Keratinocyte (primary cell): ENCODE data around the gene BHLHE40. TPM values are rescaled to one million over a fixed set of nuclear protein-coding genes. Genes with fewer than 3 reads are reported as not detected.

ENCODE experiments used
- DNase-seq: peaks from one replicate; pipeline ENCODE4 v3.0.0-alpha.2; 2011; ENCODE audit warnings: low read depth, missing footprints, low spot score
- FAIRE-seq: peaks from 2 replicates; lab custom pipeline; 2011; peaks lifted over from hg19 to GRCh38; lab: Jason Lieb, UNC
- H2AFZ ChIP-seq: 2 replicates; pipeline ENCODE4 v1.6.0; 2012; ENCODE audit warnings: low read length, control low read depth, inconsistent platforms; ENCODE audit not compliant: control insufficient read depth
- H3K27ac ChIP-seq: 2 replicates; pipeline ENCODE4 v1.5.1; 2011; ENCODE audit warnings: low read length; ENCODE audit not compliant: control insufficient read depth, insufficient read depth
- H3K27me3 ChIP-seq: 3 replicates; pipeline ENCODE4 v1.6.0; 2011; ENCODE audit warnings: low read length; ENCODE audit not compliant: control insufficient read depth, insufficient read depth; ENCODE audit errors: extremely low read depth
- H3K36me3 ChIP-seq, 2 experiments: 2 replicates in 1 of 2; 3 replicates in 1 of 2; pipeline ENCODE4 v1.5.1; 2011; ENCODE audit warnings: low read length in 2 of 2, mild to moderate bottlenecking in 1 of 2; ENCODE audit not compliant: control insufficient read depth in 2 of 2, insufficient read depth in 2 of 2; ENCODE audit errors: extremely low read depth in 1 of 2
- H3K4me1 ChIP-seq: 3 replicates; pipeline ENCODE4 v1.5.1; 2011; ENCODE audit warnings: low read length; ENCODE audit not compliant: control insufficient read depth, insufficient read depth; ENCODE audit errors: extremely low read depth
- H3K4me2 ChIP-seq: 3 replicates; pipeline ENCODE4 v1.6.0; 2011; ENCODE audit warnings: low read depth, low read length; ENCODE audit not compliant: control insufficient read depth, insufficient read depth; ENCODE audit errors: extremely low read depth
- H3K4me3 ChIP-seq, 3 experiments: fragments of 200-600 bp in 1 of 3; sonication (generic) in 1 of 3; 2 replicates in 2 of 3; 3 replicates in 1 of 3; pipeline ENCODE4 v1.5.1; 2011 to 2016; ENCODE audit warnings: low read length in 3 of 3, mild to moderate bottlenecking in 3 of 3, control low read depth in 2 of 3, inconsistent platforms in 1 of 3, low read depth in 1 of 3, mixed read lengths in 1 of 3, mixed run types in 1 of 3, moderate library complexity in 1 of 3; ENCODE audit not compliant: control insufficient read depth in 2 of 3, insufficient read depth in 2 of 3; ENCODE audit errors: extremely low read depth in 1 of 3
- H3K79me2 ChIP-seq: 2 replicates; pipeline ENCODE4 v1.6.0; 2012; ENCODE audit warnings: low read length; ENCODE audit not compliant: control insufficient read depth, insufficient read depth
- H3K9ac ChIP-seq: 3 replicates; pipeline ENCODE4 v1.6.0; 2011; ENCODE audit warnings: low read length; ENCODE audit not compliant: control insufficient read depth, insufficient read depth; ENCODE audit errors: extremely low read depth
- H3K9me1 ChIP-seq: 3 replicates; pipeline ENCODE4 v1.6.0; 2011; ENCODE audit warnings: low read length; ENCODE audit not compliant: control insufficient read depth, insufficient read depth; ENCODE audit errors: extremely low read depth
- H3K9me3 ChIP-seq: 2 replicates; pipeline ENCODE4 v1.5.1; 2012; ENCODE audit warnings: low read depth, low read length; ENCODE audit not compliant: control insufficient read depth
- H4K20me1 ChIP-seq: 3 replicates; pipeline ENCODE4 v1.6.0; 2011; ENCODE audit warnings: low read length; ENCODE audit not compliant: control insufficient read depth, insufficient read depth; ENCODE audit errors: extremely low read depth
- EZH2 ChIP-seq: IDR thresholded peaks from one replicate; pipeline ENCODE4 v1.6.1; 2012; ENCODE audit warnings: inconsistent platforms, mild to moderate bottlenecking, low read length, moderate library complexity
- dilution Hi-C: fragments of 300-500 bp; cut with MboI; formaldehyde crosslinking; loops from one replicate; pipeline ENCODE4 v1.7.0; 2020; ENCODE audit warnings: low sequenced_read_pairs; ENCODE audit not compliant: extremely low pct_ligation_motif_present
- polyA plus RNA-seq, 5 experiments: library from polyadenylated mRNA; depleted of rRNA in 3 of 5; stranded (reverse) in 3 of 5; stranded (forward) in 1 of 5; unstranded in 1 of 5; fragments of >200 nt; gene quantifications; 1 replicate in 1 of 5; 2 replicates in 3 of 5; 3 replicates in 1 of 5; pipeline versions ENCODE4 v1.2.1 to v1.2.3, GENCODE V29; 2011 to 2012; ENCODE audit warnings: missing spikeins in 2 of 5, low read depth in 1 of 5, low replicate concordance in 1 of 5
- TF ChIP-seq, protein P1 (sequence below), 3 experiments: IDR thresholded peaks in 1 of 3; conservative IDR thresholded peaks in 1 of 3; optimal IDR thresholded peaks in 1 of 3; 2 replicates in 2 of 3; 3 replicates in 1 of 3; pipeline versions ENCODE3 to v1.5.1; 2011; ENCODE audit warnings: low read length in 3 of 3, mild to moderate bottlenecking in 3 of 3, moderate library complexity in 2 of 3, control low read depth in 1 of 3, inconsistent platforms in 1 of 3; ENCODE audit not compliant: insufficient read depth in 2 of 3; ENCODE audit errors: extremely low read depth in 1 of 3

The BHLHE40 gene
- polyA plus RNA-seq, 1 donor (not counting 4 experiments of a cell fraction or from before 2014, with no cell fraction given), result 95.7 TPM

DNA sequence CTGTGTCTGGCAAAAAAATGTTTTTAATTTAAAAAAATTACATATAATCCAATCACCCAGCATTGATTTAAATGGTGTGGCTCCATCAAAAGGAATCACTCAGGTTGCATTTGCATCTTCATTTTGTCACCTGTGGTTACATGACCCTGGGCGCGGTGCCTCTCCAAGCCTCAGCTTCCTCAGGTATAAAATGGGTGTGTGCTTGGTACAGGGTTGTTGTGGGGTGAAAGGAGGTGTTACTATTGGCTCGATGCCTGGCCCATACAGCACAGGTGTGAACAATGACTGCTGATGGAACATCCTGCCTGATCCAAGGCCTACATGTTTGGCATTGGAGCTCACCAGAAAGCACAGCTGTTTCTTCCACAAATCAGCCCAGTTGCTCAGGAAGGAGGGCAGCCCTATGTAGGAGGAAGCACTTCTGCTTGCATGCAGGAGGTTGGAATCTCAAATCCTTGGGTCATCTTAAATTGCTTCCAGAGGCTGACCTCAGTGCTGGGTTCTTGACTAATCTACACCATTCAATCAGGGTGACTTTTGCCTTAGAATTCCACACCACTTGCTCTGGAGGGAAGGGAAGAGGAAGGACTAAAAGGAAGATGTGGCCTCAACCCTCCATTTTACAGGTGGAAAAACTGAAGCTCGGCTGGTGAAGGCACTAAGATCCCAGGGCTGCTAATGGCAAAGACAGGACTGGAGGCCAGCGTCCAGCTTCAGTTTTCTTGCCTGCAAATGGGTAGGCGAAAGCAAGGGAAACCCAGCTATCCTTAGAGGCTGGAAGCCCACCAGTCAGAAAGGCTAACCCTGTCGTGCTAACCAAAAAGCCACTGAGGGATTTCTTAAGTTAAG lies 31.7 kb downstream of the BHLHE40 start:
- H3K4me3 ChIP-seq, result no peak overlapping the region
- no peaks in the 10 kb centered on the region for H3K36me3 ChIP-seq
- no peaks in the 10 kb centered on the region for H3K9me3 ChIP-seq
- dilution Hi-C loops, result no loop called here
- H3K4me1 ChIP-seq, result peaks cover 33% of the 10 kb centered on the region
- H3K9me1 ChIP-seq, result no peaks in the 10 kb centered on the region
- no peak overlapping the region for H2AFZ ChIP-seq
- no peak overlapping the region for H3K27ac ChIP-seq
- TF ChIP-seq, protein P1, sequence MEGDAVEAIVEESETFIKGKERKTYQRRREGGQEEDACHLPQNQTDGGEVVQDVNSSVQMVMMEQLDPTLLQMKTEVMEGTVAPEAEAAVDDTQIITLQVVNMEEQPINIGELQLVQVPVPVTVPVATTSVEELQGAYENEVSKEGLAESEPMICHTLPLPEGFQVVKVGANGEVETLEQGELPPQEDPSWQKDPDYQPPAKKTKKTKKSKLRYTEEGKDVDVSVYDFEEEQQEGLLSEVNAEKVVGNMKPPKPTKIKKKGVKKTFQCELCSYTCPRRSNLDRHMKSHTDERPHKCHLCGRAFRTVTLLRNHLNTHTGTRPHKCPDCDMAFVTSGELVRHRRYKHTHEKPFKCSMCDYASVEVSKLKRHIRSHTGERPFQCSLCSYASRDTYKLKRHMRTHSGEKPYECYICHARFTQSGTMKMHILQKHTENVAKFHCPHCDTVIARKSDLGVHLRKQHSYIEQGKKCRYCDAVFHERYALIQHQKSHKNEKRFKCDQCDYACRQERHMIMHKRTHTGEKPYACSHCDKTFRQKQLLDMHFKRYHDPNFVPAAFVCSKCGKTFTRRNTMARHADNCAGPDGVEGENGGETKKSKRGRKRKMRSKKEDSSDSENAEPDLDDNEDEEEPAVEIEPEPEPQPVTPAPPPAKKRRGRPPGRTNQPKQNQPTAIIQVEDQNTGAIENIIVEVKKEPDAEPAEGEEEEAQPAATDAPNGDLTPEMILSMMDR (optimal IDR thresholded peaks at IDR 0.05 in 1 of 3, IDR thresholded peaks at IDR 0.05 in 1 of 3, conservative IDR thresholded peaks at IDR 0.05 in 1 of 3; ENCODE audit: extremely low read depth in 1 of 3, insufficient read depth in 2 of 3, low read length in 3 of 3), result no peak
- no peak for TF ChIP-seq EZH2
- H3K27me3 ChIP-seq, result no peaks in the 10 kb centered on the region
- no peak overlapping the region for H3K9ac ChIP-seq
- no peak overlapping the region for H3K4me2 ChIP-seq
- FAIRE-seq (no peak), DNase-seq (no peak)
- H3K79me2 ChIP-seq, result no peaks in the 10 kb centered on the region
- no peaks in the 10 kb centered on the region for H4K20me1 ChIP-seq

DNA sequence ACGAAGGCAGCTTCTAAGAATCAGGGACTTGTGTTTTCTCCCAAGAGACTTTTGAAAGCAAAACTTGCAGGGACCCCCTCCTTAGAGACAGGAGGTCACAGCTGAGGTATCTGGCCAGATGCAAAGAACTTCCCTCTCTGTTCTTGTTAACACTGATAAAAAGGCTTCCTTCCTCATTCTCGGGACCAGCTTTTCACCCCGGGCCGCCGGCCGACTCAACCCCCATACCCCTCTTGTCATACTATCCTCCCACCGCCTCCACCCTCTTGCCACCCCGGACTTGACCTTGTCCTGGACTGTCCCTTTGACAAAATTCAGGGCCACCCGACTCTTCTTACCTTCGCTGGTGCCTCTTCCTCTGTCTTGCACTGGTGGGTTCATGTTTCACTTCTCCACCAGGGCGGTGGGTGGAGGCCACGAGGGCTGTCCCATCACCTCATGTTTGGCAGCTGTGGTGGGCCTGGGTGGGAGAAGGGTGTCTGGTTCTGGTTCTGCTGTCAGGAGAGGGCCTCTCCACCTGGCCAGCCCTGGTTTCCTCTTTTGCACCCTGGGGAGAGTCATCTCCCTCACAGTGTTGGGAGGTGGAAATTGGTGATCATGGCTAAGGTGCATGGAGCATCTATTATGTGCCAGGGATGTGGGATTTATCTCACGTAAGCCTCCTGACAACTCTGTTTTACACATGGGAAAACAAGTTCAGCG lies 32.5 kb downstream of the BHLHE40 start:
- no peaks in the 10 kb centered on the region for H3K9me1 ChIP-seq
- no peaks in the 10 kb centered on the region for H3K79me2 ChIP-seq
- FAIRE-seq (no peak), DNase-seq (no peak)
- H3K9ac ChIP-seq, result no peak overlapping the region
- dilution Hi-C loops, result no loop called here
- no peaks in the 10 kb centered on the region for H4K20me1 ChIP-seq
- H3K4me3 ChIP-seq, result no peak overlapping the region
- H3K4me1 ChIP-seq, result peaks cover 41% of the 10 kb centered on the region
- H3K9me3 ChIP-seq, result no peaks in the 10 kb centered on the region
- H3K36me3 ChIP-seq, result no peaks in the 10 kb centered on the region
- no peak overlapping the region for H2AFZ ChIP-seq
- TF ChIP-seq, protein P1 (optimal IDR thresholded peaks at IDR 0.05 in 1 of 3, IDR thresholded peaks at IDR 0.05 in 1 of 3, conservative IDR thresholded peaks at IDR 0.05 in 1 of 3; ENCODE audit: extremely low read depth in 1 of 3, insufficient read depth in 2 of 3, low read length in 3 of 3), result no peak
- TF ChIP-seq EZH2, result no peak
- no peaks in the 10 kb centered on the region for H3K27me3 ChIP-seq
- no peak overlapping the region for H3K27ac ChIP-seq
- no peak overlapping the region for H3K4me2 ChIP-seq
